GM12801 (cell line): Measurements from ENCODE around the gene PCAT7.

Source experiments
- CTCF ChIP-seq: IDR thresholded peaks from one replicate; pipeline ENCODE4 v1.5.1; 2011; ENCODE audit warnings: control low read depth; ENCODE audit not compliant: insufficient read length; ENCODE audit errors: extremely low read depth

Gene PCAT7

GRCh38 chr9:94600715-94601114 is 45.8 kb downstream of the PCAT7 start:
- no peak for TF ChIP-seq CTCF

GRCh38 chr9:94602666-94603065 is 47.8 kb downstream of the PCAT7 start:
- no peak for TF ChIP-seq CTCF

GRCh38 chr9:94603259-94604160 is 48.6 kb downstream of the PCAT7 start:
- no peak for TF ChIP-seq CTCF

- no peak for TF ChIP-seq CTCF
Observed at GRCh38 chr9:94606646-94607422, 52.0 kb downstream of the PCAT7 start.

- TF ChIP-seq CTCF, result no peak
Observed at GRCh38 chr9:94607423-94607691, 52.5 kb downstream of the PCAT7 start.

- no peak for TF ChIP-seq CTCF
Observed at GRCh38 chr9:94610181-94610606, 55.3 kb downstream of the PCAT7 start.

- TF ChIP-seq CTCF, result no peak
Observed at GRCh38 chr9:94611638-94612068, 56.8 kb downstream of the PCAT7 start.
